HepG2 (cell line): ENCODE results near the gene KLF16. TPM values are rescaled to one million over a fixed set of nuclear protein-coding genes. Genes with fewer than 3 reads are reported as not detected.
A peak's percentile ranks its signal among the peaks of the same experiment; 100 is the strongest.

Source experiments
- ARHGAP35 ChIP-seq: sonication (generic); formaldehyde crosslinking; IDR thresholded peaks from 2 replicates; pipeline ENCODE4 v1.9.0; 2022; ENCODE audit warnings: mild to moderate bottlenecking, inconsistent platforms, moderate library complexity, missing genetic modification reagents, borderline replicate concordance
- ARNT ChIP-seq: fragments of 450-650 bp; IDR thresholded peaks from 2 replicates; pipeline ENCODE4 v1.6.1; 2017
- CBX2 ChIP-seq, 2 experiments: fragments of 200-600 bp in 1 of 2; sonication (generic); formaldehyde crosslinking in 1 of 2; IDR thresholded peaks; 2 replicates each; pipeline versions ENCODE4 v1.7.0 to v1.8.1; 2018 to 2022; ENCODE audit warnings: low read depth in 2 of 2, low read length in 1 of 2, mild to moderate bottlenecking in 1 of 2, missing genetic modification reagents in 1 of 2
- HDAC1 ChIP-seq: sonication (generic); formaldehyde crosslinking; IDR thresholded peaks from 2 replicates; pipeline ENCODE4 v1.5.1; 2020; ENCODE audit warnings: mild to moderate bottlenecking, missing genetic modification reagents
- HNF4A ChIP-seq: sonication (generic); formaldehyde crosslinking; IDR thresholded peaks from 2 replicates; pipeline ENCODE4 v1.4.0; 2020; ENCODE audit warnings: missing genetic modification reagents
- HNRNPL ChIP-seq: fragments of 200-400 bp; formaldehyde crosslinking; IDR thresholded peaks from 2 replicates; pipeline ENCODE4 v1.6.1; 2017; ENCODE audit warnings: mild to moderate bottlenecking, low read depth, low read length
- HOXA9 ChIP-seq: sonication (generic); formaldehyde crosslinking; IDR thresholded peaks from 2 replicates; pipeline ENCODE4 v1.8.1; 2022; ENCODE audit warnings: missing genetic modification reagents, mild to moderate bottlenecking, moderate library complexity, borderline replicate concordance
- MIER3 ChIP-seq: IDR thresholded peaks from 2 replicates; pipeline ENCODE4 v1.6.1; 2016; ENCODE audit warnings: missing compliant biosample characterization, borderline replicate concordance
- NONO ChIP-seq, 2 experiments: fragments of 450-650 bp in 1 of 2; sonication (generic) in 1 of 2; formaldehyde crosslinking in 1 of 2; IDR thresholded peaks in 1 of 2; conservative IDR thresholded peaks in 1 of 2; 2 replicates each; pipeline versions ENCODE4 v1.6.1 to v1.8.0; 2017 to 2022; ENCODE audit warnings: mild to moderate bottlenecking in 1 of 2, missing genetic modification reagents in 1 of 2, moderate library complexity in 1 of 2
- STAT5B ChIP-seq: sonication (generic); formaldehyde crosslinking; IDR thresholded peaks from 2 replicates; pipeline ENCODE4 v1.4.0; 2020; ENCODE audit warnings: missing genetic modification reagents
- ZNF629 ChIP-seq: sonication (generic); formaldehyde crosslinking; conservative IDR thresholded peaks from 2 replicates; pipeline ENCODE4 v1.5.0; 2020; ENCODE audit warnings: missing genetic modification reagents
- polyA plus RNA-seq, 8 experiments: library from polyadenylated mRNA; depleted of rRNA in 3 of 8; stranded (reverse) in 7 of 8; unstranded in 1 of 8; fragments of >200 nt; fragmentation: Illumina TruSeq in 4 of 8; extraction: Trizol in 4 of 8; gene quantifications; 2 replicates each; pipeline versions ENCODE4 v1.2.1 to v1.2.3, GENCODE V29; 2011 to 2016; ENCODE audit warnings: low read depth in 4 of 8, missing spikeins in 1 of 8, mixed read lengths in 1 of 8; ENCODE audit not compliant: insufficient read depth in 1 of 8
- total RNA-seq, 5 experiments: library from RNA; depleted of rRNA; stranded (reverse); fragments of >200 nt; fragmentation: Illumina TruSeq; extraction: Trizol; gene quantifications; 2 replicates each; pipeline ENCODE4 v1.2.3, GENCODE V29; 2016; ENCODE audit warnings: low read depth in 1 of 5
- TF ChIP-seq, protein P1 (sequence below): sonication (generic); formaldehyde crosslinking; IDR thresholded peaks from 2 replicates; pipeline ENCODE4 v1.8.0; 2022; ENCODE audit warnings: missing genetic modification reagents, mild to moderate bottlenecking, moderate library complexity, borderline replicate concordance
- TF ChIP-seq, protein P2 (sequence below): IDR thresholded peaks from 2 replicates; pipeline ENCODE4 v1.6.1; 2012; ENCODE audit warnings: inconsistent platforms
- TF ChIP-seq, protein P3 (sequence below): IDR thresholded peaks from 2 replicates; pipeline ENCODE4 v1.6.1; 2018; ENCODE audit warnings: missing genetic modification reagents, mild to moderate bottlenecking, missing compliant biosample characterization
- TF ChIP-seq, protein P4 (sequence below): sonication (generic); formaldehyde crosslinking; IDR thresholded peaks from 2 replicates; pipeline ENCODE4 v1.5.1; 2020; ENCODE audit warnings: missing genetic modification reagents, mild to moderate bottlenecking, borderline replicate concordance
- TF ChIP-seq, protein P5 (sequence below): sonication (generic); formaldehyde crosslinking; IDR thresholded peaks from 2 replicates; pipeline ENCODE4 v1.4.0; 2020; ENCODE audit warnings: missing genetic modification reagents
- TF ChIP-seq, protein P6 (sequence below): IDR thresholded peaks from 2 replicates; pipeline ENCODE4 v1.6.1; 2016; ENCODE audit warnings: mild to moderate bottlenecking

Gene KLF16
- total and polyA plus RNA-seq, 2 of the 13 experiments (the other 11 are each of a cell fraction or from before 2014, with no cell fraction given), result 3.5 to 6.7 TPM

DNA sequence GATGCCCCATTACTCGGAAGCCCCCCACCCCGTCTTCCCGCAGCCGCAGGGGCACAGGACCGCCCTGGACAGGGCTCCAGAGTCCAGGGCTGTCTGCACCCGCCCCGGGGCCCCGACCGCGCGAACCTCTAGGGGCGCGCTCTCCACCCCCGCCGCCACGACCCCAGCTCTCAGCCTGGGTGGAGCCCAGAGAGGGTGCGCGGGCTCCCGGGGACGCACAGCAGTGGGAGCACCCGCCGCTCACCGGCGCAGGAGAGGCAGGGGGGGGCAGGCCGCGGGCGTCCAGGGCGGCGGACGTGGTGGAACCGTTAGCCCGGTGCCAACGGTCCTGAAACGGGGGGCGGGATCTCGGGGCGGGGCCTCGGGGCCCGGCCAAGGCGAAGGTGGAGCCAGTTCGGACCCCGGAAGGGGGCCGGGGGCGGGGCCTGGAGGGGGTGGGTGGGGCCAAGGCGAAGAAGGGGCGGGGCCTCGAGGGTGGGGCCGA, 51.4 kb downstream of the KLF16 start, which contains the start of gene ATP8B3 (continued):
- TF ChIP-seq, protein P1, sequence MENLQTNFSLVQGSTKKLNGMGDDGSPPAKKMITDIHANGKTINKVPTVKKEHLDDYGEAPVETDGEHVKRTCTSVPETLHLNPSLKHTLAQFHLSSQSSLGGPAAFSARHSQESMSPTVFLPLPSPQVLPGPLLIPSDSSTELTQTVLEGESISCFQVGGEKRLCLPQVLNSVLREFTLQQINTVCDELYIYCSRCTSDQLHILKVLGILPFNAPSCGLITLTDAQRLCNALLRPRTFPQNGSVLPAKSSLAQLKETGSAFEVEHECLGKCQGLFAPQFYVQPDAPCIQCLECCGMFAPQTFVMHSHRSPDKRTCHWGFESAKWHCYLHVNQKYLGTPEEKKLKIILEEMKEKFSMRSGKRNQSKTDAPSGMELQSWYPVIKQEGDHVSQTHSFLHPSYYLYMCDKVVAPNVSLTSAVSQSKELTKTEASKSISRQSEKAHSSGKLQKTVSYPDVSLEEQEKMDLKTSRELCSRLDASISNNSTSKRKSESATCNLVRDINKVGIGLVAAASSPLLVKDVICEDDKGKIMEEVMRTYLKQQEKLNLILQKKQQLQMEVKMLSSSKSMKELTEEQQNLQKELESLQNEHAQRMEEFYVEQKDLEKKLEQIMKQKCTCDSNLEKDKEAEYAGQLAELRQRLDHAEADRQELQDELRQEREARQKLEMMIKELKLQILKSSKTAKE (CRISPR knock-in tag), result no peak
- TF ChIP-seq, protein P2, sequence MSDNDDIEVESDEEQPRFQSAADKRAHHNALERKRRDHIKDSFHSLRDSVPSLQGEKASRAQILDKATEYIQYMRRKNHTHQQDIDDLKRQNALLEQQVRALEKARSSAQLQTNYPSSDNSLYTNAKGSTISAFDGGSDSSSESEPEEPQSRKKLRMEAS, result peak; percentile 34; the same call in 1 of the 2 replicates
- TF ChIP-seq HNF4A (CRISPR knock-in tag), result no peak
- TF ChIP-seq HNRNPL, result no peak
- 0 out of 2 replicates have a peak, but pooled peaks have one; percentile 6 for TF ChIP-seq HOXA9 (CRISPR knock-in tag)
- TF ChIP-seq MIER3 (CRISPR knock-in tag), result no peak
- TF ChIP-seq STAT5B, result 0 out of 2 replicates have a peak, but pooled peaks have one; percentile 27
- TF ChIP-seq, protein P3, sequence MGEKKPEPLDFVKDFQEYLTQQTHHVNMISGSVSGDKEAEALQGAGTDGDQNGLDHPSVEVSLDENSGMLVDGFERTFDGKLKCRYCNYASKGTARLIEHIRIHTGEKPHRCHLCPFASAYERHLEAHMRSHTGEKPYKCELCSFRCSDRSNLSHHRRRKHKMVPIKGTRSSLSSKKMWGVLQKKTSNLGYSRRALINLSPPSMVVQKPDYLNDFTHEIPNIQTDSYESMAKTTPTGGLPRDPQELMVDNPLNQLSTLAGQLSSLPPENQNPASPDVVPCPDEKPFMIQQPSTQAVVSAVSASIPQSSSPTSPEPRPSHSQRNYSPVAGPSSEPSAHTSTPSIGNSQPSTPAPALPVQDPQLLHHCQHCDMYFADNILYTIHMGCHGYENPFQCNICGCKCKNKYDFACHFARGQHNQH (CRISPR knock-in tag), result no peak
- TF ChIP-seq ARHGAP35, result no peak
- 0 out of 2 replicates have a peak, but pooled peaks have one; percentile 1 for TF ChIP-seq ZNF629 (CRISPR knock-in tag)
- TF ChIP-seq HDAC1, result peak; percentile 63
- TF ChIP-seq, protein P4, sequence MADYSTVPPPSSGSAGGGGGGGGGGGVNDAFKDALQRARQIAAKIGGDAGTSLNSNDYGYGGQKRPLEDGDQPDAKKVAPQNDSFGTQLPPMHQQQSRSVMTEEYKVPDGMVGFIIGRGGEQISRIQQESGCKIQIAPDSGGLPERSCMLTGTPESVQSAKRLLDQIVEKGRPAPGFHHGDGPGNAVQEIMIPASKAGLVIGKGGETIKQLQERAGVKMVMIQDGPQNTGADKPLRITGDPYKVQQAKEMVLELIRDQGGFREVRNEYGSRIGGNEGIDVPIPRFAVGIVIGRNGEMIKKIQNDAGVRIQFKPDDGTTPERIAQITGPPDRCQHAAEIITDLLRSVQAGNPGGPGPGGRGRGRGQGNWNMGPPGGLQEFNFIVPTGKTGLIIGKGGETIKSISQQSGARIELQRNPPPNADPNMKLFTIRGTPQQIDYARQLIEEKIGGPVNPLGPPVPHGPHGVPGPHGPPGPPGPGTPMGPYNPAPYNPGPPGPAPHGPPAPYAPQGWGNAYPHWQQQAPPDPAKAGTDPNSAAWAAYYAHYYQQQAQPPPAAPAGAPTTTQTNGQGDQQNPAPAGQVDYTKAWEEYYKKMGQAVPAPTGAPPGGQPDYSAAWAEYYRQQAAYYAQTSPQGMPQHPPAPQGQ (CRISPR knock-in tag), result no peak
- TF ChIP-seq ARNT, result no peak
- TF ChIP-seq CBX2 (IDR thresholded peaks at IDR 0.05; ENCODE audit: low read depth, low read length), result no peak
- TF ChIP-seq CBX2 (CRISPR knock-in tag; IDR thresholded peaks at IDR 0.05; ENCODE audit: low read depth), result no peak
- TF ChIP-seq, protein P5, sequence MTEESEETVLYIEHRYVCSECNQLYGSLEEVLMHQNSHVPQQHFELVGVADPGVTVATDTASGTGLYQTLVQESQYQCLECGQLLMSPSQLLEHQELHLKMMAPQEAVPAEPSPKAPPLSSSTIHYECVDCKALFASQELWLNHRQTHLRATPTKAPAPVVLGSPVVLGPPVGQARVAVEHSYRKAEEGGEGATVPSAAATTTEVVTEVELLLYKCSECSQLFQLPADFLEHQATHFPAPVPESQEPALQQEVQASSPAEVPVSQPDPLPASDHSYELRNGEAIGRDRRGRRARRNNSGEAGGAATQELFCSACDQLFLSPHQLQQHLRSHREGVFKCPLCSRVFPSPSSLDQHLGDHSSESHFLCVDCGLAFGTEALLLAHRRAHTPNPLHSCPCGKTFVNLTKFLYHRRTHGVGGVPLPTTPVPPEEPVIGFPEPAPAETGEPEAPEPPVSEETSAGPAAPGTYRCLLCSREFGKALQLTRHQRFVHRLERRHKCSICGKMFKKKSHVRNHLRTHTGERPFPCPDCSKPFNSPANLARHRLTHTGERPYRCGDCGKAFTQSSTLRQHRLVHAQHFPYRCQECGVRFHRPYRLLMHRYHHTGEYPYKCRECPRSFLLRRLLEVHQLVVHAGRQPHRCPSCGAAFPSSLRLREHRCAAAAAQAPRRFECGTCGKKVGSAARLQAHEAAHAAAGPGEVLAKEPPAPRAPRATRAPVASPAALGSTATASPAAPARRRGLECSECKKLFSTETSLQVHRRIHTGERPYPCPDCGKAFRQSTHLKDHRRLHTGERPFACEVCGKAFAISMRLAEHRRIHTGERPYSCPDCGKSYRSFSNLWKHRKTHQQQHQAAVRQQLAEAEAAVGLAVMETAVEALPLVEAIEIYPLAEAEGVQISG (CRISPR knock-in tag), result peak; percentile 4; the same call in 1 of the 2 replicates
- TF ChIP-seq NONO (IDR thresholded peaks at IDR 0.05), result no peak
- TF ChIP-seq NONO (CRISPR knock-in tag; conservative IDR thresholded peaks at IDR 0.05), result peak; percentile 15; the same call in 1 of the 2 replicates
- TF ChIP-seq, protein P6, sequence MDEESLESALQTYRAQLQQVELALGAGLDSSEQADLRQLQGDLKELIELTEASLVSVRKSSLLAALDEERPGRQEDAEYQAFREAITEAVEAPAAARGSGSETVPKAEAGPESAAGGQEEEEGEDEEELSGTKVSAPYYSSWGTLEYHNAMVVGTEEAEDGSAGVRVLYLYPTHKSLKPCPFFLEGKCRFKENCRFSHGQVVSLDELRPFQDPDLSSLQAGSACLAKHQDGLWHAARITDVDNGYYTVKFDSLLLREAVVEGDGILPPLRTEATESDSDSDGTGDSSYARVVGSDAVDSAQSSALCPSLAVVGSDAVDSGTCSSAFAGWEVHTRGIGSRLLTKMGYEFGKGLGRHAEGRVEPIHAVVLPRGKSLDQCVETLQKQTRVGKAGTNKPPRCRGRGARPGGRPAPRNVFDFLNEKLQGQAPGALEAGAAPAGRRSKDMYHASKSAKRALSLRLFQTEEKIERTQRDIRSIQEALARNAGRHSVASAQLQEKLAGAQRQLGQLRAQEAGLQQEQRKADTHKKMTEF (CRISPR knock-in tag), result peak; percentile 34; the same call in 1 of the 2 replicates
